ENCODE results near the gene BORCS6. TPM values are rescaled to one million over a fixed set of nuclear protein-coding genes. Genes with fewer than 3 reads are reported as not detected.
A peak's percentile ranks its signal among the peaks of the same experiment; 100 is the strongest.

BORCS6 gene
- total RNA-seq, 1 donor from 2014 or later, result 0.71 TPM

DNA sequence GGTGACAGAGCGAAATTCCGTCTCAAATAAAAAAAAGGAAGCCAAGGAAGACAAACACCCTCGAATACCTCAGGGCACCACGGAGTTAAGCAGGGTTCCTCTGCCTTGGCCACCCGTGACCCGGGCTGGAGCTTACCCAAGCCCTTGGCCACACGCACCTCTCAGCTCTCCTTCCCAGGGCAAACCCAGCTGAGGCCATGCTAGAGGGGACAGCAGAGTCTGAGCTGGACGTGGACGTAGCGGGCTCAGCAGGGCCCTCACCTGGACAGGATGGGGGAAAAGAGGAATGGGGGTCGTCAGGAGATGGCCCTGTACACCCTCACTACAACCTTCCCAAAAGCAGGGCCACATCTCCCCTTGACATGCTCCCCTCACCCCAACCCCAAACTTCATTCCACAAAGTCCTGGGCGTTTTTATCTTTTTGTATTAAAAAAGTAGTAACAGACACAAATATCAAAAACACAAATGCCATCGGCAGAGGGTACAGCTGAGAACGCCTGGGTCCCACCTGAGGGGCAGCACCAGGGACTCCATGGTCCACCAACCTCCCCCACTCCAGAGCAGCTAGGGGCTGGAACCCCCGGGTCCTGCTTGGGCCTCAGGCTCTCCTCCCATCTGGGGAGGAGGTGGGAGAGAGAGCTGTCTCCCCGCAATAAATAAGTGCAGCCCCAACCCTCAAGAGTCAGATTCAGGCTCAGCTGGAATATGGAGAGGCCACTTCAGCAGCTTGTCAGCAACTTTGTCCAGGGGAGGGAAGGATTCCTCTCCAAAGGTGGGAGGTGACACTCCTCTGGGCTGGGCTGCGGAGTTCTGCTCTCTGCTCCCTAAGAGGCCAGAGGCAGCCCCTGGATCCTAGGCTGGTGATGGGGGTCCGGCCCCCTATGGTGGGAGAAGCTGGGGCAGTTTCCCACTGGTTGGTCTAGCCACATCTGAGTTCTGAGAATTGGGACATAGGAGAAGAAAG lies 49.6 kb downstream of the BORCS6 start:
- no peak overlapping the region for H3K27ac ChIP-seq
- TF ChIP-seq EZH2 (IDR thresholded peaks at IDR 0.05) (no peak), EZH2phosphoT487 (IDR thresholded peaks at IDR 0.05) (no peak)
- TF ChIP-seq, protein P1, sequence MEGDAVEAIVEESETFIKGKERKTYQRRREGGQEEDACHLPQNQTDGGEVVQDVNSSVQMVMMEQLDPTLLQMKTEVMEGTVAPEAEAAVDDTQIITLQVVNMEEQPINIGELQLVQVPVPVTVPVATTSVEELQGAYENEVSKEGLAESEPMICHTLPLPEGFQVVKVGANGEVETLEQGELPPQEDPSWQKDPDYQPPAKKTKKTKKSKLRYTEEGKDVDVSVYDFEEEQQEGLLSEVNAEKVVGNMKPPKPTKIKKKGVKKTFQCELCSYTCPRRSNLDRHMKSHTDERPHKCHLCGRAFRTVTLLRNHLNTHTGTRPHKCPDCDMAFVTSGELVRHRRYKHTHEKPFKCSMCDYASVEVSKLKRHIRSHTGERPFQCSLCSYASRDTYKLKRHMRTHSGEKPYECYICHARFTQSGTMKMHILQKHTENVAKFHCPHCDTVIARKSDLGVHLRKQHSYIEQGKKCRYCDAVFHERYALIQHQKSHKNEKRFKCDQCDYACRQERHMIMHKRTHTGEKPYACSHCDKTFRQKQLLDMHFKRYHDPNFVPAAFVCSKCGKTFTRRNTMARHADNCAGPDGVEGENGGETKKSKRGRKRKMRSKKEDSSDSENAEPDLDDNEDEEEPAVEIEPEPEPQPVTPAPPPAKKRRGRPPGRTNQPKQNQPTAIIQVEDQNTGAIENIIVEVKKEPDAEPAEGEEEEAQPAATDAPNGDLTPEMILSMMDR (IDR thresholded peaks at IDR 0.05), result no peak
- Mint-ChIP-seq H3K27me3 (ENCODE audit: insufficient read depth, low read depth) (peaks cover 7% of the 10 kb centered on the region), H3K4me3 (no peak overlapping the region), H3K4me1 (peaks cover 3% of the 10 kb centered on the region), H3K36me3 (peaks cover 15% of the 10 kb centered on the region), H3K9me3 (no peaks in the 10 kb centered on the region), H3K27ac (no peak overlapping the region)
- no peaks in the 10 kb centered on the region for H3K9me3 ChIP-seq (ENCODE audit: low read depth)
- H3K27me3 ChIP-seq, result peaks cover 16% of the 10 kb centered on the region
- DNase-seq (ENCODE audit: low spot score), result no peak
- H3K79me2 ChIP-seq (ENCODE audit: low read depth), result no peaks in the 10 kb centered on the region
- H2AFZ ChIP-seq (replicated peaks), result no peak overlapping the region
- H3K4me1 ChIP-seq, result no peaks in the 10 kb centered on the region
- H3K36me3 ChIP-seq, result no peaks in the 10 kb centered on the region
- peaks cover 7% of the 10 kb centered on the region for H4K20me1 ChIP-seq (ENCODE audit: low read depth)
- H3K4me2 ChIP-seq, result no peak overlapping the region
- H3K4me3 ChIP-seq, result no peak overlapping the region
- peaks cover 27% of the 10 kb centered on the region for H3F3A ChIP-seq (ENCODE audit: low read depth)
- H3K9ac ChIP-seq, result no peak overlapping the region

DNA sequence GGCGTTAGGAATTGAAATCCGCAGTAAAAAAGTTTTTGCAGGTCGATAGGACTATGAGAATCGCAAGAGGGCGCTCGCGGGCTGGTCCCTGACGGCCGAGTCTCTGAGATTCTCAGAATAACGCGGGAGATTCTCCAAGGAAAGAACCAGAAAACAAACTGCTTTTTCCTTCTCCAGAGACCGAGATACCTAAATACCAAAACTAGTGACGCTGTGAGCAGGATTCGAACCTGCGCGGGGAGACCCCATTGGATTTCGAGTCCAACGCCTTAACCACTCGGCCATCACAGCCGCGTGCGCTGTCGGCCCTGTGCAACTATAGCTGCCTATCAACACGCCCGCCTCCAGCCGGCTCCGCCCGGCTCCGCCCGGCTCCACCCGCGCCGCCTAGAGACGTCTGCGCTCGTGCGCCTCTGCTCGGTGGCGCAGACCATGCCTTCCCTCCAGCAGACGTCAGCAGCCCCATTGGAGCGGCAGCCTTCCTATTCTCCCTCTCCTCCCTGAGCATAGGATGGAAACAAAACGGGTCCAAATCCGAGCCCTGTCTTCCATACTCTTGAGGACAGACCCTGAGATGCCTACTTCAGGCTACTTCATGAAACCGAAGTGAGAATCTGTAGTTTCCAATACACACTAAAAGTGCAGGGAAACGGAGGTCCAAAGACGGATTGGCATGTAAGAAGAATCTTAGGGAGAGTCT lies 51.2 kb downstream of the BORCS6 start:
- H3K4me1 Mint-ChIP-seq, result peaks cover 5% of the 10 kb centered on the region
- peak overlapping the region; percentile 86 for H3K27ac ChIP-seq
- peaks cover 5% of the 10 kb centered on the region for H3K4me1 ChIP-seq
- peaks cover 7% of the 10 kb centered on the region for H4K20me1 ChIP-seq (ENCODE audit: low read depth)
- H3K9ac ChIP-seq, result peak overlapping the region; percentile 39
- no peaks in the 10 kb centered on the region for H3K9me3 Mint-ChIP-seq
- peak overlapping the region; percentile 90 for H3K4me2 ChIP-seq
- H3F3A ChIP-seq (ENCODE audit: low read depth), result peaks cover 33% of the 10 kb centered on the region
- no peaks in the 10 kb centered on the region for H3K36me3 ChIP-seq
- no peak overlapping the region for H2AFZ ChIP-seq (replicated peaks)
- H3K27ac Mint-ChIP-seq, result no peak overlapping the region
- H3K36me3 Mint-ChIP-seq, result peaks cover 13% of the 10 kb centered on the region
- H3K4me3 Mint-ChIP-seq, result no peak overlapping the region
- H3K9me3 ChIP-seq (ENCODE audit: low read depth), result no peaks in the 10 kb centered on the region
- peak; percentile 98 for DNase-seq (ENCODE audit: low spot score)
- H3K27me3 ChIP-seq, result peaks cover 16% of the 10 kb centered on the region
- no peaks in the 10 kb centered on the region for H3K79me2 ChIP-seq (ENCODE audit: low read depth)
- peaks cover 5% of the 10 kb centered on the region for H3K27me3 Mint-ChIP-seq (ENCODE audit: insufficient read depth, low read depth)
- TF ChIP-seq, protein P1 (IDR thresholded peaks at IDR 0.05), result peak; percentile 87
- TF ChIP-seq EZH2 (IDR thresholded peaks at IDR 0.05), result no peak
- H3K4me3 ChIP-seq, result peak overlapping the region; percentile 79

DNA sequence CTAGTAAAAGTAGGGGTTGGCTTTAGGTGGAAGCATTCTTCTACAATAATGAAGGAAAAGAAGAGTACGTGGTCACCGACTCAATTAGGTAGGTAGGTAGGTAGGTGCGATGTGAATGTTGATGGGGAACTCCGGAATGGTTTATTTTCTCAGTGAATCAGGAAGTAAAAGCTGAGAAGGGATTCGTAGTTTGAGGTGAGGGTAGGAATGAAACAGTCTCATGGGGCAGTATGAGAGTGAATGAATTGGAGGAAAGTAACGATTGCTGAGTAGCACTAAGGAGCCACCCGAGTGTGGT lies 51.7 kb downstream of the BORCS6 start:
- H3K27ac ChIP-seq, result no peak overlapping the region
- no peak for TF ChIP-seq EZH2 (IDR thresholded peaks at IDR 0.05)
- TF ChIP-seq, protein P1 (IDR thresholded peaks at IDR 0.05), result no peak
- TF ChIP-seq EZH2phosphoT487 (IDR thresholded peaks at IDR 0.05), result peak; percentile 25

More for the DNA sequence above, 51.7 kb downstream of the BORCS6 start:
- no peak overlapping the region for H3K27ac Mint-ChIP-seq
- H2AFZ ChIP-seq (replicated peaks), result peak overlapping the region; percentile 96
- H3K4me1 ChIP-seq, result peaks cover 10% of the 10 kb centered on the region
- H3K9ac ChIP-seq, result no peak overlapping the region
- H4K20me1 ChIP-seq (ENCODE audit: low read depth), result peaks cover 7% of the 10 kb centered on the region
- H3K9me3 ChIP-seq (ENCODE audit: low read depth), result no peaks in the 10 kb centered on the region
- H3K27me3 ChIP-seq, result peaks cover 16% of the 10 kb centered on the region
- H3K27me3 Mint-ChIP-seq (ENCODE audit: insufficient read depth, low read depth), result peaks cover 5% of the 10 kb centered on the region
- no peaks in the 10 kb centered on the region for H3K9me3 Mint-ChIP-seq
- H3F3A ChIP-seq (ENCODE audit: low read depth), result peaks cover 38% of the 10 kb centered on the region
- H3K79me2 ChIP-seq (ENCODE audit: low read depth), result no peaks in the 10 kb centered on the region
- no peak for DNase-seq (ENCODE audit: low spot score)
- no peaks in the 10 kb centered on the region for H3K36me3 ChIP-seq
- peak overlapping the region; percentile 79 for H3K4me3 ChIP-seq
- H3K4me3 Mint-ChIP-seq, result no peak overlapping the region
- H3K36me3 Mint-ChIP-seq, result peaks cover 10% of the 10 kb centered on the region
- H3K4me1 Mint-ChIP-seq, result peaks cover 9% of the 10 kb centered on the region
- peak overlapping the region; percentile 90 for H3K4me2 ChIP-seq

MicroRNAs encoded within 50 kb of the gene (microRNA counts, 767-probe panel; counts per million panel counts)
- microRNA hsa-miR-4521, result 460 counts per million, percentile 90 among the panel's probes with 10 or more counts

Small RNA genes lying within 50 kb of the gene (microRNA-seq; reads per million reads assigned to microRNA genes)
- gene MIR4521 (10.2 reads per million, percentile 37 among the genes with 10 or more reads in this experiment), gene MIR6883 (not detected)

Other genes with a start within 250 kb of the BORCS6 start
- gene GUCY2D, start 187.6 kb downstream of the BORCS6 start, total RNA-seq (ENCODE audit: low replicate concordance), result 0.37 TPM in 1 of 2 replicates, not detected in the other
- 0.06 TPM in 1 of 2 replicates, not detected in the other for gene ALOX15B, start 151.1 kb downstream of the BORCS6 start, total RNA-seq (ENCODE audit: low replicate concordance)
- gene ALOX12B, start 102.5 kb downstream of the BORCS6 start, total RNA-seq (ENCODE audit: low replicate concordance), result 0.28 TPM in 1 of 2 replicates, not detected in the other
- not detected in 2 replicates for gene ALOXE3, start 71.7 kb downstream of the BORCS6 start, total RNA-seq (ENCODE audit: low replicate concordance)
- 2.0 TPM in 1 of 2 replicates, not detected in the other for gene HES7, start 66.1 kb downstream of the BORCS6 start, total RNA-seq (ENCODE audit: low replicate concordance)
- gene PER1, start 37.8 kb downstream of the BORCS6 start, total RNA-seq (ENCODE audit: low replicate concordance), result 3.2 and 11.4 TPM in 2 replicates
- 9.4 and 11.7 TPM in 2 replicates for gene VAMP2, start 27.2 kb downstream of the BORCS6 start, total RNA-seq (ENCODE audit: low replicate concordance)
- 26.0 and 45.5 TPM in 2 replicates for gene TMEM107, start 13.8 kb downstream of the BORCS6 start, total RNA-seq (ENCODE audit: low replicate concordance)
- 149 and 156 TPM in 2 replicates for gene AURKB, start 20.4 kb upstream of the BORCS6 start, total RNA-seq (ENCODE audit: low replicate concordance)
- gene CTC1, start 57.9 kb upstream of the BORCS6 start, total RNA-seq (ENCODE audit: low replicate concordance), result 6.4 and 10.4 TPM in 2 replicates
- gene PFAS, start 59.1 kb upstream of the BORCS6 start, total RNA-seq (ENCODE audit: low replicate concordance), result 64.6 and 83.5 TPM in 2 replicates
- gene RANGRF, start 98.5 kb upstream of the BORCS6 start, total RNA-seq (ENCODE audit: low replicate concordance), result 11.9 and 19.9 TPM in 2 replicates
- gene SLC25A35, start 105.2 kb upstream of the BORCS6 start, total RNA-seq (ENCODE audit: low replicate concordance), result 0.67 and 1.1 TPM in 2 replicates
- 0.07 and 0.50 TPM in 2 replicates for gene ARHGEF15, start 120.1 kb upstream of the BORCS6 start, total RNA-seq (ENCODE audit: low replicate concordance)
- not detected in 2 replicates for gene ODF4, start 149.7 kb upstream of the BORCS6 start, total RNA-seq (ENCODE audit: low replicate concordance)
- gene RPL26, start 193.0 kb upstream of the BORCS6 start, total RNA-seq (ENCODE audit: low replicate concordance), result 5,403 and 8,768 TPM in 2 replicates
- gene RNF222, start 207.6 kb upstream of the BORCS6 start, total RNA-seq (ENCODE audit: low replicate concordance), result not detected in 2 replicates
- gene NDEL1, start 245.7 kb upstream of the BORCS6 start, total RNA-seq (ENCODE audit: low replicate concordance), result 26.9 and 31.6 TPM in 2 replicates

Data from neural progenitor cell (in vitro differentiated cells).